H54 (cell line): ENCODE measurements around the gene IL23R.
"Not testable (repeated sequence)": the region's sequence is repeated elsewhere in the genome, so short reads cannot be mapped to it uniquely, and the experiment has no call there.

ENCODE experiments used
- DNase-seq: peaks from one replicate; pipeline ENCODE4 v3.0.0; 2011; ENCODE audit warnings: low spot score, mixed read lengths; ENCODE audit not compliant: insufficient read length
- FAIRE-seq: peaks from 3 replicates; lab custom pipeline; 2011; peaks lifted over from hg19 to GRCh38; lab: Jason Lieb, UNC
- POLR2A ChIP-seq: IDR thresholded peaks from 2 replicates; pipeline ENCODE4 v1.6.1; 2011; ENCODE audit warnings: low read depth, mild to moderate bottlenecking, low read length

Gene IL23R

DNA sequence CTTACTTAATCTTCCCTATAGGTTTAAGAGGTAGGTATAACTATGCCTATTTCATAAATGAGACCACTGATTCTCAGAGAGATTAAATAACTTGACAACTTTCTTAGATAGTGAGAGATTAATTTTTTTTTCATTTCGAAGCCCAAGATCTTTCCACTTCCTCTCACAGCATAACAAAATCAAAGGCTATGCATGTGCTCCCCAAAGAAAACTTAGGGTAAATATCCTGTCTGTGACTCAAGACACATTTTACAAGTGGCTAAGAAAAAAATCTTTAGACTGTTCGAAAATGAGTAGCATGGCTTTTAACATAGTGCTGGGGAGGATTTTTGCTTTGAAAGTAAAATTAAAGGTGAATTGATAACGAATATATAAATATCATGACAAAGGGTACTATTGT is 23.3 kb upstream of the IL23R start:
- no peak for DNase-seq
- no peak for TF ChIP-seq POLR2A
- FAIRE-seq, result no peak

DNA sequence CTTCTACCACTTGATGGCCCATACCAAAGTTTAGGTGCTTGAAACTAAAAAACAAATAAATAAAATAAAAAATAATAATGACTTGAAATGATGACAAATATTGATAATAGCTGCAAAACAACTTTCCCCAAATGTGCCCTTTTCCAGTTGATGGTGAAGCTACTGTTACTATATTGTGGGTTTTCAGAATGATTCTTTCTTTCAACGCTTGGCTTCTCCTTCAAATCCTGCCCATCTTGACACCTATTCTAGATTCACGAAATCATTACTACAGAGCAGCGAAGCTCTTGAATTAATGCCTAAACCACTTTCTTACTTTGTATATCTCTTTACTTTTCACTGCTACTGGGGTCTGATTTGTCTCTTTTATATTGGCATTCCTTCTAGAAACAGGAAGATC is 22.3 kb upstream of the IL23R start:
- TF ChIP-seq POLR2A, result no peak
- DNase-seq (no peak), FAIRE-seq (no peak)

DNA sequence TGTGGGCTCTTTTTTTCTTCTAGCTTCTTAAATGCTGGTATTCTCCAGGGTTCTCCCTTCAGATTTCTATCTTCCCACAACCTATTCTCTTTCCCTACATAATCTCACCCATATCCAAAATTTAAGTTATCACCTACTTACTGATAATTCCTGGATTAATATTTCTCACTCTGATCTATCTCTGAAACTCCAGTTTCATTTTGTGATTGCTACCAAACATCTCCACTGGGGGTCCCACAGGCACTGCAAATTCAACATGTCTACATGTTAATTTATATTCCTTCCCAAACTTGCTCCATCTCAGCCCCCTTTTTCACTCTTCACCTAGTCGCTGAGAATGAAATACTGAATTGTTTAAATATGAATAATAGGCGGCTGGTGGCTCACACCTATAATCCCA is 21.6 kb upstream of the IL23R start:
- DNase-seq (no peak), FAIRE-seq (no peak)
- TF ChIP-seq POLR2A, result no peak

DNA sequence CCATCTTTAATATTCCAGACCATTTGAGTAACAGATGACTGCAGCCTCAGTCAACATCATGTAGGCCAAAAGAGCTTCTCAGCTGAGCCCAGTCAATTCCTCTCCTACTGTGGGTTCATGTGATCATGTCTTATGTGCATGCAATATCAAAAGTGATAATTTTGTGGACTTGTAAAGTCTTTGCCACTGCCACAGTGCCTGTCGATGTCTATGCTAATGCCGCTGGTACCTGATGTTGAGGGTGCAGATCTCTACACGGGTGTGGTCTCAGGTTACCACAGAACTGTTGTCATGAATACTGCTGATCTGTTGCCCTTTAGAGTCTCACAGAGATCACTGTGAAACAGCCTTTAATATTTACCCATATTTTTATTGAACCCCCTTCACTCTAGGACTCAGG is 20.2 kb upstream of the IL23R start:
- no peak for DNase-seq
- no peak for TF ChIP-seq POLR2A
- FAIRE-seq, result no peak

DNA sequence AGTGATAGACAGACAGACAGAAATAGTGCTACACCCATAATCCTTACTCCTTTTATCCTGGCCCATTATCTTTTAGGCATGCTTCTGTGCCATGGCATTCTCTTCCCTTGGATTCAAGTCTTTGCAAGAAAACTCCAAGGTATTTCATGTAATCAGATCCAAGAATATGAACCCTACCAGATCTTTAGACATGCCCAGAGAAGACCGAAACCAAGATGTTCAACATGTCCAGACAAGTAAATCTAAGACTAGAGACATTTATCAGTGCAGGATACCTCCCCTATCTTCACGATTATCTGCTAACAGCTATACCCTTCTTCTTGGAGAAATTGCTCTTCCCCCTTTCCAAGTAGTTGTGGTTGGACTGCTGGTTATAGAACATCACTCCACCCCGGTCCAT is 19.7 kb upstream of the IL23R start:
- FAIRE-seq, result no peak

DNA sequence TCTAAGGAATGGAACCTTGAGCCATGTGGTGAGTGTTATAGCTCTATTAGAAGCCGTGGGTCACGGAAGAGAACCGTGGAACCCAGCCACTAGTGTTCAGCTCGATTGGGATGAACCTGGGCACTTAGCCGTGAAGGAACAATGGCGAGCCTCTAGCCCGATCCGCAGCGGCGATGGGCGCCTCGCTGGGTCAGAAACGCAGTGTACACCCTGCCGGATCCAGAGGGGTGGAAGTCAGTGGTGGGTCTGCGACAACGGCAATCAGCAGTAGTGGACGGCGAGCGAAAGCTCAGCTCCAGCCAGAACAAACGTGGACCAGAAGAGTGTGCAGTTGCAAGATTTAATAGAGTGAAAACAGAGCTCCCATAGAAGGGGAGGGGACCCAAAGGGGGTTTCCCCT is 18.3 kb upstream of the IL23R start:
- not testable (repeated sequence) for DNase-seq, FAIRE-seq

More for the DNA sequence above, 19.7 kb upstream of the IL23R start:
- no peak for TF ChIP-seq POLR2A
- DNase-seq, result no peak

DNA sequence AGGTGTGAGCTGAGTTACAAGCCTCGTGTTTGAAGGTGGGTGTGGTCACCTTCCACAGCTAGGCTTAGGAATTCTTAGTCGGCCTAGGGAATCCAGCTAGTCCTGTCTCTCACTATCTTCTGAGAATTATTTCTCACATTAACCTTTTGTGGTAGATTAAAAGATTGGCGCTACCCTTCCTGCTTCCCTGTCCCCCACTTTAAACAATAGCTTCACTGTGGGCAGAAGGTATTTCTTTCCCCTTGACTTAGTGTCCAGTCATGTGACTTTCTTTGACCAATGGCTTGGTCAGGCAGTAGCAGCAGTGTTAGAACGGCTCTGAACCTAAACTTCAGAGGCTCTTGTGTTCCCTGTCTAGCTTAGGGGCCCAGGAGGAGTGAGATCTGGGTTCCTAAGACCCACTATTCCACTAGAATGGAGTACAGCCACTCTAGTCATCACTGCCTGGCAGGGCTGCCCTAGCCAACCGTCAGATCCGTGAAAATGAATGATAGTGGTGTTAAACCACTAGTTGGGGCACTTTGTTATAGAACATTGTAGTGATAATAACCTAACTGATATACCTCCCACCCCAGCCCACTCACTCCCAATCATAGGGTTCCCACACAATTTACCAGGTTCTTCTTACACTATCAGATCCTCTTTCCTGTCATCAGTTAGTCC is 17.6 kb upstream of the IL23R start:
- TF ChIP-seq POLR2A, result no peak
- no peak for FAIRE-seq
- DNase-seq, result no peak

DNA sequence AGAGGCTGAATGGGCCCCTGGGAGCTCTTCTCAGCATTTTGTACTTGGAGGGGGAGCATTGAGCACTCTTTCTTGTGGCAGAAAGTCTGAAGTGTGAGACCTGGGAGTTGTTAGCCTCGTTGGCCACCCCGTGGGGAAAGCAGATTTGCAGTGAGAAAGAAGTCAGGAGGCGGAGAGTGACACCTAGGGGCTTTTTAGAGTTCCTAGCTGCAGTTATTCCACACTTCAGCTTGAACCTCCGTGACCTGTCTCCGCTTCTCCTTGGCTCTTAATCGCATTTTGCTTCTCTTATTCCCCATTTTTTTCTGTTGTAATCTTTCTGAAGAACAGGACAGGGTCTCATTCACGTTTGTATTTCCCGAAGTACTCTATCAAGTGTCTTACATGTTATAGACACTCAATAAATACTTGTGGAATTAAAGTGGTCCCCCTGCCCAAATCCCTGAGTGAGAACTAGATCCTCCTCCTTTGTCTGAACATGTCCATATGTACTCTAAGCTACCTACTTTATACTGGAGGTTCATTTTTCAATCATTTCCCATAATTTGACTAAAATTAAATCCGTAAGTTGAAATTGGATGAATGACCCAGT is 17.0 kb upstream of the IL23R start:
- TF ChIP-seq POLR2A, result no peak
- peak; percentile 82 for FAIRE-seq

DNA sequence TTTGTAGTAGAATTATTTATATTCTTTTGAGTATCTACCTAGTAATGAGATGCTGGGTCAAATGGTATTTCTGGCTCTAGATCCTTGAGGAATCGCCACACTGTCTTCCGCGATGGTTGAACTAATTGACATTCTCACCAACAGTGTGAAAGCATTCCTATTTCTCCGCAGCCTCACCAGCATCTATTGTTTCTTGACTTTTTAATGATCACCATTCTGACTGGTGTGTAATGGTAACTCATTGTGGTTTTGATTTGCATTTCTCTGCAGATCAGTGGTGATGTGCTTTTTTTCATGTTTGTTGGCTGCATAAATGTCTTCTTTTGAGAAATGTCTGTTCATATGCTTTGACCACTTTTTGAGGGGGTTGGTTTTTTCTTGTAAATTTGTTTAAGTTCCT is 15.3 kb upstream of the IL23R start:
- TF ChIP-seq POLR2A, result no peak
- FAIRE-seq, result no peak
- DNase-seq, result no peak

More for the DNA sequence above, 17.0 kb upstream of the IL23R start:
- peak; percentile 51 for DNase-seq

DNA sequence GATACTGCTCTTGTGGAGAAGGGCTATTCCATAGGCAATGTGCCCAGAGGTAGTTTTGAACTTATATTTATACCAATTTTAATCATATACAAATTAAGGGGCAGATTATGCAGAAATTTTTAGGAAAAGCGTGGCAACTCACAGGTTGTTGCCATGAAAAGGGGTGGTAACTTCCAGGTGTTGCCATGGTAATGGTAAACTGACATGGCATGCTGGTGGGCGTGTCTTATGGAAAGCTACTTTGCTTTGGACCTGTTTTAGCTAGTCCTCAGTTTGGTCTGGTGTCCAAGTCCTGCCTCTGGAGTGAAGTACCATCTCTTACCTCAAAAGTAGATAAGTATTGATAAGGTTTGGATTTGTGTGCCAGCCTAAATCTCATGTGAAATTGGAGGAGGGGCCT is 7.9 kb upstream of the IL23R start:
- DNase-seq, result no peak

DNA sequence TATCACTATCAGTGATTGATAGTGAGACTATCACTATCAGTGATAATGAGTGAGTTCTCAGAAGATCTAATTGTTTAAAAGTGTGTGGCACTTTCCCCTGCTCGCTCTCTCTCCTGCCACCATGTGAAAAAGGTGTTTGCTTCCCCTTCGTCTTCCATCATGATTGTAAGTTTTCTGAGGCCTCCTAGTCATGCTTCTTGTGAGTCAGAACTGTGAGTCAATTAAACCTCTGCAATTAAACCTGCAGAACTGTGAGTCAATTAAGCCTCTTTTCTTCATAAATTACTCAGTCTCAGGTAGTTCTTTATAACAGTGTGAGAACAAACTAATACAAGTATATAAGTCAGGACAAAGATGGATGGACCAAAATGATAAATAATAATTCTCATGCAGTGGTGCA is 7.0 kb upstream of the IL23R start:
- TF ChIP-seq POLR2A, result no peak
- FAIRE-seq (no peak), DNase-seq (no peak)

More for the DNA sequence above, 7.9 kb upstream of the IL23R start:
- no peak for FAIRE-seq
- no peak for TF ChIP-seq POLR2A

DNA sequence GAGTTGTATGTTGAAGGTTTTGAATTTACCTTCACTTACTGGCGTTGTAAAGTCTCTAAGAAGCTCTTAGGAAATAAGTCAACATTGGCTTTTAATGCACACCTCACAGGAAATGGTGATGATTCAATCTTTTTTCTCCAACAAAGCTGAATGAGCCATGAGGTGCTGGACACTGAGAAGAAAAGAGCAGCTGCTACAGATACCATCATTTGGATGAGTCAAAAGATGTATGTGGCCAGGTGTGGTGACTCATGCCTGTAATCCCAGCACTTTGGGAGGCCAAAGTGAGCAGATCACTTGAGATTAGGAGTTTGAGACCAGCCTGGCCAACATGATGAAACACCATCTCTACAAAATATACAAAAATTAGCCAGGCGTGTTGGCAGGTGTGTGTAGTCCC is 3.3 kb upstream of the IL23R start:
- FAIRE-seq (peak; percentile 80), DNase-seq (peak; percentile 8)
- TF ChIP-seq POLR2A, result no peak

DNA sequence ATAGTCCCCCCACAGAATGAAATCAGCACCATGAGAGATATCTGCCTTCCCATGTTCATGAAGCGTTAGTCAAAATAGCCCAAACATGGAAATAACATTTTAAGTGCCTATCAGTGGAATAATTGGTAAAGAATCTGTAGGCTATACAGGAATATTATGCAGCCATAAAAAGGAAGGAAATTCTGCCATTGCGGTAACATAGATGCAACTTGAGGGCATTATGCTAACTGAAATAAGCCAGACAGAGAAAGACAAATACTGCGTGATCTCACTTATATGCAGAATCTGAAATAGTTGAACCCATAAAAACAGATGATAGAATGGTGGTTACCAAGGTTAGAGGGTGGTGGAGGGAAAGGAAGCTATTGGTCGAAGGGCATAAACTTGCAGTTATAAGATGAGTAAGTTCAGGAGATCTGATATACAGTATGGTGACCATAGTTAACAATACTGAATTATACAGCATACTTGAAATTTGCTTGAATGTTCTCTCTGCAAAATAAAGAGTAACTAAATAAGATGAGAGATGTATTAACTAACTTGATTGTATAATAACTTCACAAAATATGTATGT is 699 bp upstream of the IL23R start:
- FAIRE-seq (no peak), DNase-seq (no peak)
- no peak for TF ChIP-seq POLR2A

DNA sequence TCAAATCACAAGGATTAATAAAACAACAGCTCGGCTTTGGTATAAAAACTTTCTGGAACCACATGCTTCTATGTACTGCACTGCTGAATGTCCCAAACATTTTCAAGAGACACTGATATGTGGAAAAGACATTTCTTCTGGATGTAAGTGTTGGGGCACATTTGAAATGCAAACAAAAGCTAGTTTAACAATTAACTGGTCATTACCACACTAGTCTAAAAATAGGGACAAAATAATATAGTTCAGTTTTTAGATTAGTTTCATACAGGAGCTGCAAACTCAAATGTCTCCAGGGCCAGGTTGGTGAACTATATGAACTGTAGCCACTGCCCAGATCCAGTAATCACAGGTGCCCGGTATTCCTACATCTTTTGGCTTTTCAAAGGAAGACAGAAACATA is 3.2 kb downstream of the IL23R start:
- TF ChIP-seq POLR2A, result no peak
- no peak for FAIRE-seq

DNA sequence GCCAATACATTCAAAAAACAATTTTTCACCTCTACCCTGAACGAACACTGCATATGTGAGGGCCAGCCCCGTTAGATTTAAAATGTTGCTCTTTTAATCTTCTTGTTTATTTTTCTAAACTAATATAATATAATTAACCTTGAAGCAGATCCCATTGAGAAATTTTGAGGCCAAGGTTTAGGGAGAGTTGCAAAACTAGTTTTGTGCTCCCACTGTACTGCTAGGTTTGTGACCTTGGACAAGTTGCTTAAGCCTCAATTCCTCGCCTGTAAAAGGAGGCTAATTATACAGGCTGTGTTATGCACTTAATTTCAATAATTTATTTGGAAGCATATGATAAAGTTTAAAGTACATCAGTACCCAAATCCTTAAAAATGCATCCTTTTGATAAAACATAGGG is 3.7 kb downstream of the IL23R start:
- DNase-seq, result no peak
- FAIRE-seq, result no peak
- TF ChIP-seq POLR2A, result no peak

More for the DNA sequence above, 3.2 kb downstream of the IL23R start:
- DNase-seq, result no peak
